HepG2 (cell line): Measurements from ENCODE around the gene SBK1. TPM values are rescaled to one million over a fixed set of nuclear protein-coding genes. Genes with fewer than 3 reads are reported as not detected.

Experiments
- HHEX ChIP-seq: IDR thresholded peaks from 2 replicates; pipeline ENCODE4 v1.6.1; 2016; ENCODE audit warnings: control low read depth
- IKZF1 ChIP-seq: fragments of 450-650 bp; IDR thresholded peaks from 2 replicates; pipeline ENCODE4 v1.7.1; 2016
- IRX3 ChIP-seq: sonication (generic); formaldehyde crosslinking; IDR thresholded peaks from 2 replicates; pipeline ENCODE4 v1.8.1; 2023; ENCODE audit warnings: mild to moderate bottlenecking, low read depth, missing genetic modification reagents, borderline replicate concordance
- MAFF ChIP-seq: IDR thresholded peaks from 2 replicates; pipeline ENCODE4 v1.6.1; 2011; ENCODE audit warnings: low read depth, low read length, improper control_type of control experiment
- MED13 ChIP-seq: sonication (generic); formaldehyde crosslinking; IDR thresholded peaks from 2 replicates; pipeline ENCODE4 v1.5.0; 2020; ENCODE audit warnings: missing genetic modification reagents
- MEIS2 ChIP-seq: sonication (generic); formaldehyde crosslinking; IDR thresholded peaks from 2 replicates; pipeline ENCODE4 v1.9.0; 2021; ENCODE audit warnings: mild to moderate bottlenecking, missing genetic modification reagents
- NR2F2 ChIP-seq: IDR thresholded peaks from 2 replicates; pipeline ENCODE4 v1.6.1; 2012; ENCODE audit warnings: low read depth, inconsistent platforms, borderline replicate concordance
- PITX1 ChIP-seq: sonication (generic); formaldehyde crosslinking; IDR thresholded peaks from 2 replicates; pipeline ENCODE4 v1.5.1; 2020; ENCODE audit warnings: mild to moderate bottlenecking, missing genetic modification reagents
- PRMT3 ChIP-seq: sonication (generic); formaldehyde crosslinking; IDR thresholded peaks from 2 replicates; pipeline ENCODE4 v1.8.1; 2022; ENCODE audit warnings: low read depth, mild to moderate bottlenecking, moderate library complexity, missing genetic modification reagents, borderline replicate concordance
- RBFOX2 ChIP-seq: fragments of 200-400 bp; formaldehyde crosslinking; IDR thresholded peaks from 2 replicates; pipeline ENCODE4 v1.6.1; 2017; ENCODE audit warnings: low read depth, mild to moderate bottlenecking, low read length
- RNF2 ChIP-seq: fragments of 450-650 bp; conservative IDR thresholded peaks from 2 replicates; pipeline ENCODE4 v1.6.1; 2016; ENCODE audit warnings: low read depth
- THAP8 ChIP-seq: sonication (generic); formaldehyde crosslinking; IDR thresholded peaks from 2 replicates; pipeline ENCODE4 v1.5.1; 2020; ENCODE audit warnings: missing genetic modification reagents, mild to moderate bottlenecking, borderline replicate concordance
- ZBTB7B ChIP-seq: sonication (generic); formaldehyde crosslinking; IDR thresholded peaks from 2 replicates; pipeline ENCODE4 v1.4.0; 2020; ENCODE audit warnings: missing genetic modification reagents
- ZC3H4 ChIP-seq: sonication (generic); formaldehyde crosslinking; IDR thresholded peaks from 2 replicates; pipeline ENCODE4 v1.4.0; 2020; ENCODE audit warnings: missing genetic modification reagents, borderline replicate concordance
- ZNF891 ChIP-seq: sonication (generic); formaldehyde crosslinking; IDR thresholded peaks from 2 replicates; pipeline ENCODE4 v1.5.0; 2020; ENCODE audit warnings: mild to moderate bottlenecking, missing genetic modification reagents
- ZXDC ChIP-seq: sonication (generic); formaldehyde crosslinking; IDR thresholded peaks from 2 replicates; pipeline ENCODE4 v1.5.0; 2020; ENCODE audit warnings: mild to moderate bottlenecking, missing genetic modification reagents
- polyA plus RNA-seq, 8 experiments: library from polyadenylated mRNA; depleted of rRNA in 3 of 8; stranded (reverse) in 7 of 8; unstranded in 1 of 8; fragments of >200 nt; fragmentation: Illumina TruSeq in 4 of 8; extraction: Trizol in 4 of 8; gene quantifications; 2 replicates each; pipeline versions ENCODE4 v1.2.1 to v1.2.3, GENCODE V29; 2011 to 2016; ENCODE audit warnings: low read depth in 4 of 8, missing spikeins in 1 of 8, mixed read lengths in 1 of 8; ENCODE audit not compliant: insufficient read depth in 1 of 8
- total RNA-seq, 5 experiments: library from RNA; depleted of rRNA; stranded (reverse); fragments of >200 nt; fragmentation: Illumina TruSeq; extraction: Trizol; gene quantifications; 2 replicates each; pipeline ENCODE4 v1.2.3, GENCODE V29; 2016; ENCODE audit warnings: low read depth in 1 of 5
- TF ChIP-seq, protein P1 (sequence below): IDR thresholded peaks from 2 replicates; pipeline ENCODE4 v1.6.1; 2016; ENCODE audit warnings: missing biosample characterization, missing genetic modification reagents, low read depth
- TF ChIP-seq, protein P2 (sequence below): sonication (generic); formaldehyde crosslinking; conservative IDR thresholded peaks from 2 replicates; pipeline ENCODE4 v1.4.0; 2020; ENCODE audit warnings: missing genetic modification reagents
- TF ChIP-seq, protein P3 (sequence below): sonication (generic); formaldehyde crosslinking; IDR thresholded peaks from 2 replicates; pipeline ENCODE4 v1.4.0; 2020; ENCODE audit warnings: missing genetic modification reagents

Gene SBK1
- total and polyA plus RNA-seq, 2 of the 13 experiments (the other 11 are each of a cell fraction or from before 2014, with no cell fraction given): 0.15 to 0.17 TPM

GRCh38 chr16:28324235-28324886 is 32.0 kb downstream of the SBK1 start (continued):
- no peak; the same call in 1 of the 2 replicates for TF ChIP-seq PITX1 (CRISPR knock-in tag)
- TF ChIP-seq, protein P1, sequence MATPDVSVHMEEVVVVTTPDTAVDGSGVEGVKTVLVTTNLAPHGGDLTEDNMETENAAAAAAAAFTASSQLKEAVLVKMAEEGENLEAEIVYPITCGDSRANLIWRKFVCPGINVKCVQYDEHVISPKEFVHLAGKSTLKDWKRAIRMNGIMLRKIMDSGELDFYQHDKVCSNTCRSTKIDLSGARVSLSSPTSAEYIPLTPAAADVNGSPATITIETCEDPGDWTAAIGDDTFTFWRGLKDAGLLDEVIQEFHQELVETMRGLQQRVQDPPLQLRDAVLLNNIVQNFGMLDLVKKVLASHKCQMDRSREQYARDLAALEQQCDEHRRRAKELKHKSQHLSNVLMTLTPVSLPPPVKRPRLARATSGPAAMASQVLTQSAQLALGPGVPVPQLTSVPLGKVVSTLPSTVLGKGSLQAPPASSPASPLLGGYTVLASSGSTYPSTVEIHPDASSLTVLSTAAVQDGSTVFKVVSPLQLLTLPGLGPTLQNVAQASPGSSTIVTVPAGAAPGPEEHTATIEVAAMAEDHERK: no peak
- TF ChIP-seq PRMT3 (CRISPR knock-in tag): no peak
- TF ChIP-seq MAFF: no peak
- no peak for TF ChIP-seq MEIS2 (CRISPR knock-in tag)
- TF ChIP-seq ZC3H4 (CRISPR knock-in tag): no peak
- TF ChIP-seq, protein P2, sequence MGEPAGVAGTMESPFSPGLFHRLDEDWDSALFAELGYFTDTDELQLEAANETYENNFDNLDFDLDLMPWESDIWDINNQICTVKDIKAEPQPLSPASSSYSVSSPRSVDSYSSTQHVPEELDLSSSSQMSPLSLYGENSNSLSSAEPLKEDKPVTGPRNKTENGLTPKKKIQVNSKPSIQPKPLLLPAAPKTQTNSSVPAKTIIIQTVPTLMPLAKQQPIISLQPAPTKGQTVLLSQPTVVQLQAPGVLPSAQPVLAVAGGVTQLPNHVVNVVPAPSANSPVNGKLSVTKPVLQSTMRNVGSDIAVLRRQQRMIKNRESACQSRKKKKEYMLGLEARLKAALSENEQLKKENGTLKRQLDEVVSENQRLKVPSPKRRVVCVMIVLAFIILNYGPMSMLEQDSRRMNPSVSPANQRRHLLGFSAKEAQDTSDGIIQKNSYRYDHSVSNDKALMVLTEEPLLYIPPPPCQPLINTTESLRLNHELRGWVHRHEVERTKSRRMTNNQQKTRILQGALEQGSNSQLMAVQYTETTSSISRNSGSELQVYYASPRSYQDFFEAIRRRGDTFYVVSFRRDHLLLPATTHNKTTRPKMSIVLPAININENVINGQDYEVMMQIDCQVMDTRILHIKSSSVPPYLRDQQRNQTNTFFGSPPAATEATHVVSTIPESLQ (CRISPR knock-in tag): no peak
- no peak for TF ChIP-seq NR2F2
- TF ChIP-seq IRX3 (CRISPR knock-in tag): no peak
- TF ChIP-seq, protein P3, sequence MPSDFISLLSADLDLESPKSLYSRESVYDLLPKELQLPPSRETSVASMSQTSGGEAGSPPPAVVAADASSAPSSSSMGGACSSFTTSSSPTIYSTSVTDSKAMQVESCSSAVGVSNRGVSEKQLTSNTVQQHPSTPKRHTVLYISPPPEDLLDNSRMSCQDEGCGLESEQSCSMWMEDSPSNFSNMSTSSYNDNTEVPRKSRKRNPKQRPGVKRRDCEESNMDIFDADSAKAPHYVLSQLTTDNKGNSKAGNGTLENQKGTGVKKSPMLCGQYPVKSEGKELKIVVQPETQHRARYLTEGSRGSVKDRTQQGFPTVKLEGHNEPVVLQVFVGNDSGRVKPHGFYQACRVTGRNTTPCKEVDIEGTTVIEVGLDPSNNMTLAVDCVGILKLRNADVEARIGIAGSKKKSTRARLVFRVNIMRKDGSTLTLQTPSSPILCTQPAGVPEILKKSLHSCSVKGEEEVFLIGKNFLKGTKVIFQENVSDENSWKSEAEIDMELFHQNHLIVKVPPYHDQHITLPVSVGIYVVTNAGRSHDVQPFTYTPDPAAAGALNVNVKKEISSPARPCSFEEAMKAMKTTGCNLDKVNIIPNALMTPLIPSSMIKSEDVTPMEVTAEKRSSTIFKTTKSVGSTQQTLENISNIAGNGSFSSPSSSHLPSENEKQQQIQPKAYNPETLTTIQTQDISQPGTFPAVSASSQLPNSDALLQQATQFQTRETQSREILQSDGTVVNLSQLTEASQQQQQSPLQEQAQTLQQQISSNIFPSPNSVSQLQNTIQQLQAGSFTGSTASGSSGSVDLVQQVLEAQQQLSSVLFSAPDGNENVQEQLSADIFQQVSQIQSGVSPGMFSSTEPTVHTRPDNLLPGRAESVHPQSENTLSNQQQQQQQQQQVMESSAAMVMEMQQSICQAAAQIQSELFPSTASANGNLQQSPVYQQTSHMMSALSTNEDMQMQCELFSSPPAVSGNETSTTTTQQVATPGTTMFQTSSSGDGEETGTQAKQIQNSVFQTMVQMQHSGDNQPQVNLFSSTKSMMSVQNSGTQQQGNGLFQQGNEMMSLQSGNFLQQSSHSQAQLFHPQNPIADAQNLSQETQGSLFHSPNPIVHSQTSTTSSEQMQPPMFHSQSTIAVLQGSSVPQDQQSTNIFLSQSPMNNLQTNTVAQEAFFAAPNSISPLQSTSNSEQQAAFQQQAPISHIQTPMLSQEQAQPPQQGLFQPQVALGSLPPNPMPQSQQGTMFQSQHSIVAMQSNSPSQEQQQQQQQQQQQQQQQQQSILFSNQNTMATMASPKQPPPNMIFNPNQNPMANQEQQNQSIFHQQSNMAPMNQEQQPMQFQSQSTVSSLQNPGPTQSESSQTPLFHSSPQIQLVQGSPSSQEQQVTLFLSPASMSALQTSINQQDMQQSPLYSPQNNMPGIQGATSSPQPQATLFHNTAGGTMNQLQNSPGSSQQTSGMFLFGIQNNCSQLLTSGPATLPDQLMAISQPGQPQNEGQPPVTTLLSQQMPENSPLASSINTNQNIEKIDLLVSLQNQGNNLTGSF (CRISPR knock-in tag): no peak
- TF ChIP-seq RBFOX2: no peak
- no peak for TF ChIP-seq ZXDC (CRISPR knock-in tag)
- peak; percentile 86 for TF ChIP-seq HHEX (CRISPR knock-in tag)
- no peak for TF ChIP-seq RNF2
- TF ChIP-seq MED13: no peak
- no peak for TF ChIP-seq THAP8 (CRISPR knock-in tag)
- no peak for TF ChIP-seq IKZF1
- TF ChIP-seq ZNF891 (CRISPR knock-in tag): no peak
- TF ChIP-seq ZBTB7B: no peak
